ENCODE measurements around the gene C12orf75.

GRCh38 chr12:105413911-105414487 lies 83.5 kb downstream of the C12orf75 start:
- TF ChIP-seq CTCF (IDR thresholded peaks at IDR 0.05 in 2 of 3, conservative IDR thresholded peaks at IDR 0.05 in 1 of 3; ENCODE audit: control insufficient read depth in 2 of 3, extremely low read depth in 1 of 3, insufficient read depth in 1 of 3, low read depth in 3 of 3, low read length in 3 of 3) = no peak
- no peak for TF ChIP-seq SPI1 (IDR thresholded peaks at IDR 0.05; ENCODE audit: borderline replicate concordance, insufficient read depth, low read depth, low read length)
- TF ChIP-seq POLR2AphosphoS5 (IDR thresholded peaks at IDR 0.05; ENCODE audit: low read length) = no peak
- TF ChIP-seq YY1 (IDR thresholded peaks at IDR 0.05; ENCODE audit: low read depth, low read length) = no peak
